Endothelial cell of umbilical vein (primary cell): ENCODE results near the gene SH3BP4. TPM values are rescaled to one million over a fixed set of nuclear protein-coding genes. Genes with fewer than 3 reads are reported as not detected.

Source experiments
- BruUV-seq: library from RNA; stranded (reverse); fragments of 400-500 nt; replicated peaks from 2 replicates; lab custom pipeline; 2021; lab: Mats Ljungman, UMichigan
- CTCF ChIA-PET: fragments of 300-600, 350-600 bp; sonication (Branson Sonifier 250); formaldehyde crosslinking; loops from one replicate; lab custom pipeline; 2021; ENCODE audit warnings: antibody characterized with exemption, inconsistent platforms; lab: Charles Lee
- POLR2A ChIA-PET: fragments of 300-600, 350-600 bp; sonication (Branson Sonifier 250); formaldehyde crosslinking; loops from one replicate; lab custom pipeline; 2021; ENCODE audit warnings: antibody characterized with exemption, inconsistent platforms; lab: Charles Lee
- DNase-seq: peaks from one replicate; pipeline ENCODE4 v3.0.0-alpha.2; 2011; ENCODE audit warnings: low read depth, low spot score
- FAIRE-seq: peaks from 2 replicates; lab custom pipeline; 2011; peaks lifted over from hg19 to GRCh38; lab: Jason Lieb, UNC
- H2AFZ ChIP-seq: 2 replicates; pipeline ENCODE4 v1.6.0; 2012; ENCODE audit warnings: low read depth, low read length, control low read depth, inconsistent platforms
- H3K27ac ChIP-seq: 2 replicates; pipeline ENCODE4 v1.5.1; 2011; ENCODE audit warnings: low read depth, mild to moderate bottlenecking, control low read depth, low read length, moderate library complexity; ENCODE audit not compliant: insufficient read depth
- H3K27me3 ChIP-seq, 2 experiments: 2 replicates each; pipeline versions ENCODE4 v1.6.0 to v1.6.1; 2011; ENCODE audit warnings: low read length in 2 of 2, mixed read lengths in 1 of 2; ENCODE audit not compliant: control insufficient read depth in 2 of 2, insufficient read depth in 2 of 2
- H3K36me3 ChIP-seq, 2 experiments: 2 replicates in 1 of 2; 3 replicates in 1 of 2; pipeline ENCODE4 v1.5.1; 2011; ENCODE audit warnings: low read length in 2 of 2, mild to moderate bottlenecking in 1 of 2, moderate library complexity in 1 of 2; ENCODE audit not compliant: control insufficient read depth in 2 of 2, insufficient read depth in 2 of 2; ENCODE audit errors: extremely low read depth in 1 of 2
- H3K4me1 ChIP-seq: 3 replicates; pipeline ENCODE4 v1.5.1; 2011; ENCODE audit warnings: mild to moderate bottlenecking, low read length; ENCODE audit not compliant: control insufficient read depth, insufficient read depth; ENCODE audit errors: extremely low read depth
- H3K4me2 ChIP-seq: 2 replicates; pipeline ENCODE4 v1.6.1; 2011; ENCODE audit warnings: low read length, control low read depth, mixed read lengths; ENCODE audit not compliant: insufficient read depth
- H3K4me3 ChIP-seq, 3 experiments: fragments of 200-600 bp in 1 of 3; sonication (generic), shearing (Covaris generic) in 1 of 3; replicated peaks in 1 of 3; 2 replicates each; pipeline ENCODE4 v1.5.1; 2011 to 2016; ENCODE audit warnings: control low read depth in 3 of 3, low read length in 3 of 3, mild to moderate bottlenecking in 2 of 3, inconsistent platforms in 1 of 3, low read depth in 1 of 3, moderate library complexity in 1 of 3; ENCODE audit not compliant: insufficient read depth in 1 of 3
- H3K79me2 ChIP-seq: 2 replicates; pipeline ENCODE4 v1.6.0; 2012; ENCODE audit warnings: low read length, inconsistent platforms; ENCODE audit not compliant: control insufficient read depth, insufficient read depth
- H3K9ac ChIP-seq: replicated peaks from 2 replicates; pipeline ENCODE3; 2011; ENCODE audit warnings: low read length, control low read depth; ENCODE audit not compliant: insufficient read depth; ENCODE audit errors: extremely low read depth
- H3K9me1 ChIP-seq: replicated peaks from 3 replicates; pipeline ENCODE4 v1.6.0; 2011; ENCODE audit warnings: mild to moderate bottlenecking, low read length; ENCODE audit not compliant: control insufficient read depth, insufficient read depth; ENCODE audit errors: extremely low read depth
- H3K9me3 ChIP-seq: replicated peaks from 2 replicates; pipeline ENCODE4 v1.5.1; 2012; ENCODE audit warnings: low read length, inconsistent platforms; ENCODE audit not compliant: control insufficient read depth, insufficient read depth
- H4K20me1 ChIP-seq: replicated peaks from 2 replicates; pipeline ENCODE3; 2011; ENCODE audit warnings: mild to moderate bottlenecking, low read length; ENCODE audit not compliant: control insufficient read depth, insufficient read depth; ENCODE audit errors: extremely low read depth
- CTCF ChIP-seq, 2 donors: IDR thresholded peaks; 1 replicate in 1 of 2; 2 replicates in 1 of 2; pipeline ENCODE4 v1.5.1; 2011; ENCODE audit warnings: low read length in 2 of 2, mild to moderate bottlenecking in 2 of 2, moderate library complexity in 2 of 2, control low read depth in 1 of 2, inconsistent platforms in 1 of 2, low read depth in 1 of 2; ENCODE audit not compliant: insufficient read depth in 1 of 2; ENCODE audit errors: extremely low read depth in 1 of 2
- FOS ChIP-seq: IDR thresholded peaks from 2 replicates; pipeline ENCODE4 v1.6.1; 2011; ENCODE audit warnings: mild to moderate bottlenecking, low read length, moderate library complexity, borderline replicate concordance; ENCODE audit not compliant: insufficient read depth
- JUN ChIP-seq: IDR thresholded peaks from 2 replicates; pipeline ENCODE4 v1.6.1; 2011; ENCODE audit warnings: borderline replicate concordance, low read depth; ENCODE audit not compliant: insufficient read length, insufficient read depth
- POLR2A ChIP-seq: IDR thresholded peaks from 2 replicates; pipeline ENCODE4 v1.6.1; 2012; ENCODE audit warnings: low read depth, mild to moderate bottlenecking, control low read depth, low read length
- dilution Hi-C: fragments of 300-500 bp; cut with MboI; formaldehyde crosslinking; loops from one replicate; pipeline ENCODE4 v1.15.0; 2019; ENCODE audit warnings: low sequenced_read_pairs; ENCODE audit not compliant: extremely low pct_ligation_motif_present
- intact Hi-C: fragments of 100-400 bp; cut with micrococcal nuclease; formaldehyde crosslinking; loops from one replicate; pipeline ENCODE4 v1.10.0; 2022
- polyA plus RNA-seq, 4 experiments: library from polyadenylated mRNA; depleted of rRNA in 3 of 4; stranded (reverse) in 3 of 4; unstranded in 1 of 4; fragments of >200 nt; gene quantifications; 2 replicates each; pipeline versions ENCODE4 v1.2.1 to v1.2.3, GENCODE V29; 2011 to 2012; ENCODE audit warnings: missing spikeins in 1 of 4
- total RNA-seq: library from RNA; stranded (reverse); gene quantifications from 2 replicates; pipeline ENCODE4 v1.2.3, GENCODE V29; 2021

Gene SH3BP4
- total and polyA plus RNA-seq, 2 donors (not counting 3 experiments of a cell fraction or from before 2014, with no cell fraction given): 85.2 to 100.0 TPM

- H3K36me3 ChIP-seq: peaks cover 2 to 6% of the 10 kb centered on the region in 2 experiments
- no peaks in the 10 kb centered on the region for H3K27me3 ChIP-seq
- no peak overlapping the region for H3K4me2 ChIP-seq
- H3K4me3 ChIP-seq: no peak overlapping the region
- no peak overlapping the region for H3K27ac ChIP-seq
- BruUV-seq: no TSS peak
- intact Hi-C loops: no loop called here
- ChIA-PET POLR2A (interaction anchor here (3.5 kb wide), 1 partner anchor 8 kb away, joined by 21 read pairs; no protein-coding TSS in a partner anchor), CTCF (interaction anchor here (1.6 to 3.6 kb wide), 3 partner anchors 8 to 17 kb away, joined by 5 to 18 read pairs (median 8); no protein-coding TSS in a partner anchor)
- DNase-seq (no peak), FAIRE-seq (no peak)
- no peaks in the 10 kb centered on the region for H3K9me1 ChIP-seq
- peaks cover 48% of the 10 kb centered on the region for H3K4me1 ChIP-seq
- no peak overlapping the region for H2AFZ ChIP-seq
- H3K9ac ChIP-seq: no peak overlapping the region
- no peaks in the 10 kb centered on the region for H3K9me3 ChIP-seq
- dilution Hi-C loops: no loop called here
- TF ChIP-seq POLR2A: no peak
- no peak for TF ChIP-seq CTCF (IDR thresholded peaks at IDR 0.05; ENCODE audit: extremely low read depth in 1 of 2, insufficient read depth in 1 of 2, low read depth in 1 of 2, low read length in 2 of 2)
- no peak for TF ChIP-seq JUN
- TF ChIP-seq FOS: no peak
- H3K79me2 ChIP-seq: peaks cover 90% of the 10 kb centered on the region
- H4K20me1 ChIP-seq: no peaks in the 10 kb centered on the region
These were observed 21.2 kb downstream of the SH3BP4 start for GRCh38 chr2:234973008-234973407.
